ENCODE data around the gene ACTL10. TPM values are rescaled to one million over a fixed set of nuclear protein-coding genes. Genes with fewer than 3 reads are reported as not detected.

The ACTL10 gene
- total RNA-seq, 1 experiment from 2014 or later = 0.46 TPM

GRCh38 chr20:33701629-33702450, 35.1 kb downstream of the ACTL10 start:
- H3K4me1 Mint-ChIP-seq = no peaks in the 10 kb centered on the region
- H3K27me3 Mint-ChIP-seq (ENCODE audit: low read depth) = peaks cover 16% of the 10 kb centered on the region
- H3K14ac ChIP-seq (ENCODE audit: insufficient read depth, low read length) = no peak overlapping the region
- H2BK5ac ChIP-seq (ENCODE audit: insufficient read length, low read length) = no peak overlapping the region
- no peak overlapping the region for H3K4me2 ChIP-seq (ENCODE audit: insufficient read depth, insufficient read length, low read length)
- H3K4ac ChIP-seq (ENCODE audit: low read depth, low read length) = no peak overlapping the region
- H4K5ac ChIP-seq (ENCODE audit: insufficient read length, low read depth, low read length) = no peak overlapping the region
- H3K36me3 Mint-ChIP-seq (ENCODE audit: insufficient read depth in 1 of 3, low read depth in 3 of 3) = peaks cover 10 to 27% (median 14%) of the 10 kb centered on the region in 3 experiments
- H2BK120ac ChIP-seq (ENCODE audit: low read depth, low read length, poor library complexity, severe bottlenecking) = no peak overlapping the region
- no peaks in the 10 kb centered on the region for H3K79me1 ChIP-seq (ENCODE audit: insufficient read depth, low read depth, low read length, poor library complexity, severe bottlenecking)
- H3K9me3 Mint-ChIP-seq = peaks cover 26 to 36% of the 10 kb centered on the region in 2 experiments
- H2AFZ ChIP-seq (ENCODE audit: low read length) = no peak overlapping the region
- no peak overlapping the region for H4K8ac ChIP-seq (replicated peaks; ENCODE audit: insufficient read length, low read depth, low read length)
- no peak for DNase-seq
- H3K27ac ChIP-seq (ENCODE audit: insufficient read length, low read depth, low read length) = no peak overlapping the region
- H3K9ac ChIP-seq (ENCODE audit: extremely low read depth, insufficient read length, low read length) = no peak overlapping the region
- H3K27me3 ChIP-seq (ENCODE audit: insufficient read depth, low read length) = no peaks in the 10 kb centered on the region
- H3K9me3 ChIP-seq (ENCODE audit: control insufficient read depth, low read depth, low read length) = no peaks in the 10 kb centered on the region
- no peak overlapping the region for H3K23ac ChIP-seq (ENCODE audit: insufficient read length, low read depth, low read length)
- no peaks in the 10 kb centered on the region for H3K4me1 ChIP-seq (ENCODE audit: insufficient read depth, low read length)
- no peak overlapping the region for H3K56ac ChIP-seq (ENCODE audit: insufficient read length, low read depth, low read length)
- no peak overlapping the region for H3K4me3 Mint-ChIP-seq
- no CpG with 5 or more reads among the region's 27 CpGs for WGBS (ENCODE audit: extremely low coverage, insufficient read length, low lambda C conversion rate)
- H4K91ac ChIP-seq (ENCODE audit: insufficient read length, low read depth, low read length) = no peak overlapping the region
- H3K23me2 ChIP-seq (ENCODE audit: insufficient read length, low read depth, low read length, poor library complexity, severe bottlenecking) = no peaks in the 10 kb centered on the region
- H2AK5ac ChIP-seq (ENCODE audit: insufficient read length, low read length) = no peak overlapping the region
- H4K20me1 ChIP-seq (ENCODE audit: control insufficient read depth, insufficient read depth, insufficient read length) = no peaks in the 10 kb centered on the region
- no peak overlapping the region for H3K18ac ChIP-seq (ENCODE audit: insufficient read length, low read depth, low read length)
- H2BK15ac ChIP-seq (ENCODE audit: low read depth, low read length) = no peak overlapping the region
- H3T11ph ChIP-seq (ENCODE audit: low read length) = no peak overlapping the region
- H3K79me2 ChIP-seq (ENCODE audit: insufficient read depth, low read length) = no peaks in the 10 kb centered on the region
- H2BK20ac ChIP-seq (ENCODE audit: low read depth, low read length, poor library complexity, severe bottlenecking) = no peak overlapping the region
- H3K27ac Mint-ChIP-seq = peak overlapping the region in 1 of 3 experiments; percentile 84; a peak in 1 of 7 replicates
- TF ChIP-seq, protein P1, sequence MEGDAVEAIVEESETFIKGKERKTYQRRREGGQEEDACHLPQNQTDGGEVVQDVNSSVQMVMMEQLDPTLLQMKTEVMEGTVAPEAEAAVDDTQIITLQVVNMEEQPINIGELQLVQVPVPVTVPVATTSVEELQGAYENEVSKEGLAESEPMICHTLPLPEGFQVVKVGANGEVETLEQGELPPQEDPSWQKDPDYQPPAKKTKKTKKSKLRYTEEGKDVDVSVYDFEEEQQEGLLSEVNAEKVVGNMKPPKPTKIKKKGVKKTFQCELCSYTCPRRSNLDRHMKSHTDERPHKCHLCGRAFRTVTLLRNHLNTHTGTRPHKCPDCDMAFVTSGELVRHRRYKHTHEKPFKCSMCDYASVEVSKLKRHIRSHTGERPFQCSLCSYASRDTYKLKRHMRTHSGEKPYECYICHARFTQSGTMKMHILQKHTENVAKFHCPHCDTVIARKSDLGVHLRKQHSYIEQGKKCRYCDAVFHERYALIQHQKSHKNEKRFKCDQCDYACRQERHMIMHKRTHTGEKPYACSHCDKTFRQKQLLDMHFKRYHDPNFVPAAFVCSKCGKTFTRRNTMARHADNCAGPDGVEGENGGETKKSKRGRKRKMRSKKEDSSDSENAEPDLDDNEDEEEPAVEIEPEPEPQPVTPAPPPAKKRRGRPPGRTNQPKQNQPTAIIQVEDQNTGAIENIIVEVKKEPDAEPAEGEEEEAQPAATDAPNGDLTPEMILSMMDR (conservative IDR thresholded peaks at IDR 0.05) = no peak
- H2BK12ac ChIP-seq (ENCODE audit: insufficient read length, low read depth, low read length) = no peak overlapping the region

Data from H9 (cell line).